GM19468 (cell line): Measurements from ENCODE around the gene KDM4C.
A peak's percentile ranks its signal among the peaks of the same experiment; 100 is the strongest.
"Not testable (repeated sequence)": the region's sequence is repeated elsewhere in the genome, so short reads cannot be mapped to it uniquely, and the experiment has no call there.

ENCODE experiments used
- ATAC-seq: cut with Tn5 transposase; IDR thresholded peaks from one replicate; pipeline ENCODE4 v1.9.1; 2021; ENCODE audit warnings: mild to moderate bottlenecking, moderate library complexity, moderate number of reproducible peaks; ENCODE audit not compliant: unreplicated experiment; ENCODE audit errors: extremely low read depth

KDM4C gene

GRCh38 chr9:6757456-6758247 is at the start of gene KDM4C:
Gene KDM4C (plus strand): TSS chr9:6757973. CDS start chr9:6792989, 35,016 bp downstream.
- ATAC-seq: peak; percentile 87

GRCh38 chr9:6708732-6709131 is 49.0 kb upstream of the KDM4C start:
- ATAC-seq: no peak

- no peak for ATAC-seq
Observed at GRCh38 chr9:6711403-6711802, 46.4 kb upstream of the KDM4C start.

- ATAC-seq: no peak
Observed at GRCh38 chr9:6712041-6712440, 45.7 kb upstream of the KDM4C start.

- ATAC-seq: no peak
Observed at GRCh38 chr9:6714176-6714575, 43.6 kb upstream of the KDM4C start.

- ATAC-seq: not testable (repeated sequence)
Observed at GRCh38 chr9:6715153-6715754, 42.5 kb upstream of the KDM4C start.

- no peak for ATAC-seq
Observed at GRCh38 chr9:6715755-6716643, 41.8 kb upstream of the KDM4C start.

GRCh38 chr9:6716766-6717165 is 41.0 kb upstream of the KDM4C start:
- no peak for ATAC-seq

- no peak for ATAC-seq
Observed at GRCh38 chr9:6723881-6724420, 33.8 kb upstream of the KDM4C start.

- ATAC-seq: no peak
Observed at GRCh38 chr9:6733257-6733656, 24.5 kb upstream of the KDM4C start.

GRCh38 chr9:6733831-6734230 is 23.9 kb upstream of the KDM4C start:
- no peak for ATAC-seq

- no peak for ATAC-seq
Observed at GRCh38 chr9:6735422-6735821, 22.4 kb upstream of the KDM4C start.

- no peak for ATAC-seq
Observed at GRCh38 chr9:6739218-6739617, 18.6 kb upstream of the KDM4C start.

GRCh38 chr9:6748861-6749260 is 8.9 kb upstream of the KDM4C start:
- not testable (repeated sequence) for ATAC-seq

- not testable (repeated sequence) for ATAC-seq
Observed at GRCh38 chr9:6754861-6755260, 2.9 kb upstream of the KDM4C start.

GRCh38 chr9:6757132-6757455 is 679 bp upstream of the KDM4C start:
- ATAC-seq: peak; percentile 1

GRCh38 chr9:6758248-6758497 is 400 bp downstream of the KDM4C start:
- no peak for ATAC-seq

- no peak for ATAC-seq
Observed at GRCh38 chr9:6758498-6759184, 868 bp downstream of the KDM4C start.

GRCh38 chr9:6759185-6759977 is 1.6 kb downstream of the KDM4C start:
- no peak for ATAC-seq

GRCh38 chr9:6761306-6761705 is 3.5 kb downstream of the KDM4C start:
- no peak for ATAC-seq
